ENCODE data around the gene VAV2.
A peak's percentile ranks its signal among the peaks of the same experiment; 100 is the strongest.

Gene VAV2

DNA sequence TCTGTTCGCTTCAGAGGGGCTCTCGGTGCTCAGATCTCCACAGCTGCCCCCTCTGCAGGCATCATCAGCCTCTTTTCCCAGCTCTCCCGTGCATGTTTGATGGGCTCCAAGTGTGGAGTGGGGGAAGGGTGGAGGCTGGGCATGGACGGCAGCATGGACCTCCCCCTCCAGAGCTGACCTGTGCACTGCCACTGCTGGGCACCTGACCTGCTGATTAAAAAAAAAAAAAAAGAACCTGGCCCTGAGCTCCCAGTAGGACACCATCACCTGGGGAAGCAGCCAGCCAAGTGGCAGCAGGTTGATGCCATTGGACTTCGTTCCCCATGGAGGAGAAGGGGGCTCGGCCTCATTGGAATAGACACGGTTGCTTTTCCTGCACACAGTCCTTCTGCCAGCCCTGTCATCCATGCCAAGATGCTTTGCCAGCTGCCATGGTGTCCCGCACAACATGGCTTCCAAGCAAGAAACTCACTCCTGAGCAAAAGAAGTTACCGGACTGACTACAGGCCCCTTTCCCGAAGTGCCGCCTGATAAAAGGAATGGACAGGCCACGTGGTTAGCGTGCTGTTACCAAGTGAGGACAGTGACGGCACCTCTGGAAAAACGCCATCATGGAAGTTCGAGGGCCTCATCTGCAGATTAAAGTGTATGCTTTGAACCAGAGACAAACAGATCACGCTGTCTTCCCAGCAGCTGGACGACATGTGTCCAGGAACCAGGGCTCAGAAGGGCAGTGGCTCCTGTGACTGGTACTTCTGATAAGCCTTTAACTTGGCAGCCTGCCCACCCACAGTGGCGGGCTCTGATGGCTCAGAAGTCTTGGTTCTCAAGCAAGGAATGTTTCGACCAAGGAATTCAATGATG lies 18.4 kb upstream of the VAV2 start:
- DNase-seq (ENCODE audit: low spot score) = no peak
- Histone ChIP-seq H3K18ac (ENCODE audit: low read length) (no peak overlapping the region), H3K79me1 (ENCODE audit: low read depth, low read length) (no peaks in the 10 kb centered on the region), H3K27me3 (ENCODE audit: control insufficient read depth in 3 of 3, insufficient read depth in 3 of 3, low read depth in 1 of 3, low read length in 3 of 3) (no peaks in the 10 kb centered on the region), H2AK5ac (ENCODE audit: low read depth, low read length) (no peak overlapping the region), H3K9ac (ENCODE audit: low read depth, low read length, poor library complexity) (no peak overlapping the region), H3K36me3 (replicated peaks in 1 of 2; ENCODE audit: control insufficient read depth in 2 of 2, insufficient read depth in 2 of 2, low read length in 2 of 2) (no peaks in the 10 kb centered on the region), H4K8ac (ENCODE audit: low read depth, low read length) (no peak overlapping the region), H4K91ac (ENCODE audit: low read depth, low read length, poor library complexity) (no peak overlapping the region), H3K23ac (ENCODE audit: low read depth, low read length, poor library complexity) (no peak overlapping the region), H3K4ac (ENCODE audit: low read length) (no peak overlapping the region), H3K27ac (replicated peaks; ENCODE audit: low read length) (no peak overlapping the region), H2BK12ac (ENCODE audit: low read length) (no peak overlapping the region), H3K14ac (ENCODE audit: low read length) (no peak overlapping the region), H3K4me3 (ENCODE audit: low read length in 2 of 2) (no peak overlapping the region), H2BK5ac (ENCODE audit: low read length) (no peak overlapping the region), H3K4me1 (ENCODE audit: control insufficient read depth in 2 of 2, insufficient read depth in 1 of 2, low read depth in 1 of 2, low read length in 2 of 2) (no peaks in the 10 kb centered on the region), H3K9me3 (replicated peaks in 1 of 2; ENCODE audit: control insufficient read depth in 2 of 2, insufficient read depth in 1 of 2, low read depth in 1 of 2, low read length in 2 of 2) (peaks cover 12 to 14% of the 10 kb centered on the region in 2 donors), H3K4me2 (ENCODE audit: insufficient read depth, low read length, poor library complexity, severe bottlenecking) (no peak overlapping the region), H2BK15ac (ENCODE audit: low read length) (no peak overlapping the region), H2BK120ac (ENCODE audit: low read depth, low read length) (no peak overlapping the region), H2AFZ (ENCODE audit: low read length) (no peak overlapping the region)
- WGBS, 2 donors (ENCODE audit: extremely low coverage in 2 of 2, insufficient read length in 2 of 2, insufficient replicate concordance in 1 of 2) = no CpG with 5 or more reads among the region's 20 CpGs

DNA sequence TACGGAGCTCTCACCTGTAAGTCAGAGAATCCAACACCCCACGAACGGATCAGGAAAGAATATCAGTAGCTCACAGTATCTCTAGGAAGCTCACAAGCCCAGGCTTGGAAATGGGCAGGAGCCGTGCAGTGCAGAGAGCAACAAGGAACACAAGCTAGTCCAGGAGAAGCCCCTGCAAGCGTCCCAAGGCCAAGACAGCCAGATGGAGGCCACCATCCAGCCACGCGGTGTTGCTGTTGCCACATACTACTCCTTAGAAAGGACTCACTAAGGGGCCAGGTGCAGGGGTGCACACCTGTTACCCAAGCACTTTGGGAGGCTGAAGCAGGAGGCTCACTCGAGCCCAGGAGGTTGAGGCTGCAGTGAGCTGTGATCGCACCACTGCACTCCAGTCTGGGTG lies 15.4 kb upstream of the VAV2 start:
- no peak overlapping the region for H3K18ac ChIP-seq (ENCODE audit: low read length)
- H3K79me1 ChIP-seq (ENCODE audit: low read depth, low read length) = no peaks in the 10 kb centered on the region
- no peak overlapping the region for H3K4me3 ChIP-seq (ENCODE audit: low read length in 2 of 2)
- H3K9me3 ChIP-seq (replicated peaks in 1 of 2; ENCODE audit: control insufficient read depth in 2 of 2, insufficient read depth in 1 of 2, low read depth in 1 of 2, low read length in 2 of 2) = peaks cover 5 to 7% of the 10 kb centered on the region in 2 donors
- no peak overlapping the region for H3K4me2 ChIP-seq (ENCODE audit: insufficient read depth, low read length, poor library complexity, severe bottlenecking)
- H2BK120ac ChIP-seq (ENCODE audit: low read depth, low read length) = no peak overlapping the region
- no peak overlapping the region for H4K8ac ChIP-seq (ENCODE audit: low read depth, low read length)
- H3K36me3 ChIP-seq (replicated peaks in 1 of 2; ENCODE audit: control insufficient read depth in 2 of 2, insufficient read depth in 2 of 2, low read length in 2 of 2) = no peaks in the 10 kb centered on the region
- no peak overlapping the region for H3K9ac ChIP-seq (ENCODE audit: low read depth, low read length, poor library complexity)
- no peak for DNase-seq (ENCODE audit: low spot score)
- H2AFZ ChIP-seq (ENCODE audit: low read length) = no peak overlapping the region
- no peak overlapping the region for H3K23ac ChIP-seq (ENCODE audit: low read depth, low read length, poor library complexity)
- no peaks in the 10 kb centered on the region for H3K27me3 ChIP-seq (ENCODE audit: control insufficient read depth in 3 of 3, insufficient read depth in 3 of 3, low read depth in 1 of 3, low read length in 3 of 3)
- no peak overlapping the region for H2AK5ac ChIP-seq (ENCODE audit: low read depth, low read length)
- H3K4me1 ChIP-seq (ENCODE audit: control insufficient read depth in 2 of 2, insufficient read depth in 1 of 2, low read depth in 1 of 2, low read length in 2 of 2) = no peaks in the 10 kb centered on the region
- no peak overlapping the region for H3K14ac ChIP-seq (ENCODE audit: low read length)
- no CpG with 5 or more reads among the region's 9 CpGs for WGBS, 2 donors (ENCODE audit: extremely low coverage in 2 of 2, insufficient read length in 2 of 2, insufficient replicate concordance in 1 of 2)
- H3K4ac ChIP-seq (ENCODE audit: low read length) = no peak overlapping the region
- H3K27ac ChIP-seq (replicated peaks; ENCODE audit: low read length) = no peak overlapping the region
- H2BK5ac ChIP-seq (ENCODE audit: low read length) = no peak overlapping the region
- H2BK15ac ChIP-seq (ENCODE audit: low read length) = no peak overlapping the region
- H2BK12ac ChIP-seq (ENCODE audit: low read length) = no peak overlapping the region
- no peak overlapping the region for H4K91ac ChIP-seq (ENCODE audit: low read depth, low read length, poor library complexity)

DNA sequence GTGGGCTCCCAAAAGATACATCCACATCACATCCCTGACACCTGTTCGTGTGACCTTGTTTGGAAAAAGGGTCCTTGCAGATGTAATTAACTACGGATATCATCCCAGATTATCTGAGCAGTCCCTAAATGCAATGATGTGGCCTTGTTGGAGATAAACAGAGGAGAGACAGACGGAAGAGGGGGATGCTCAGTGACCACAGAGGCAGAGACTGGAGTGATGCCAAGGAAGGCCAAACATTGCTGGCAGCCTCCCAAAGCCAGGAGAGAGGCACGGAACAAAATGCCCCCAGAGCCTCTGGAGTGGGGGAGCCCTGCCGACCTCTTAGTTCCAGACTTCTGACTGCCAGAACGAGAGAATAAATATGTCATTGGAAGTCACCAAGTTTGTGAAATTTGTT lies 15.0 kb upstream of the VAV2 start:
- no peaks in the 10 kb centered on the region for H3K27me3 ChIP-seq (ENCODE audit: control insufficient read depth in 3 of 3, insufficient read depth in 3 of 3, low read depth in 1 of 3, low read length in 3 of 3)
- no peak overlapping the region for H3K23ac ChIP-seq (ENCODE audit: low read depth, low read length, poor library complexity)
- no peak for DNase-seq (ENCODE audit: low spot score)
- no peak overlapping the region for H2BK15ac ChIP-seq (ENCODE audit: low read length)
- no peak overlapping the region for H2BK12ac ChIP-seq (ENCODE audit: low read length)
- no peak overlapping the region for H3K4me3 ChIP-seq (ENCODE audit: low read length in 2 of 2)
- no peak overlapping the region for H4K91ac ChIP-seq (ENCODE audit: low read depth, low read length, poor library complexity)
- no peak overlapping the region for H3K4me2 ChIP-seq (ENCODE audit: insufficient read depth, low read length, poor library complexity, severe bottlenecking)
- no peak overlapping the region for H3K9ac ChIP-seq (ENCODE audit: low read depth, low read length, poor library complexity)
- H2BK120ac ChIP-seq (ENCODE audit: low read depth, low read length) = no peak overlapping the region
- H3K9me3 ChIP-seq (replicated peaks in 1 of 2; ENCODE audit: control insufficient read depth in 2 of 2, insufficient read depth in 1 of 2, low read depth in 1 of 2, low read length in 2 of 2) = peaks cover 5 to 7% of the 10 kb centered on the region in 2 donors
- no peak overlapping the region for H2AFZ ChIP-seq (ENCODE audit: low read length)
- no peak overlapping the region for H3K14ac ChIP-seq (ENCODE audit: low read length)
- H2AK5ac ChIP-seq (ENCODE audit: low read depth, low read length) = no peak overlapping the region
- no peak overlapping the region for H4K8ac ChIP-seq (ENCODE audit: low read depth, low read length)
- H3K18ac ChIP-seq (ENCODE audit: low read length) = no peak overlapping the region
- H3K4ac ChIP-seq (ENCODE audit: low read length) = no peak overlapping the region
- no peak overlapping the region for H3K27ac ChIP-seq (replicated peaks; ENCODE audit: low read length)
- H2BK5ac ChIP-seq (ENCODE audit: low read length) = no peak overlapping the region
- no peaks in the 10 kb centered on the region for H3K36me3 ChIP-seq (replicated peaks in 1 of 2; ENCODE audit: control insufficient read depth in 2 of 2, insufficient read depth in 2 of 2, low read length in 2 of 2)
- no CpG with 5 or more reads among the region's 6 CpGs for WGBS, 2 donors (ENCODE audit: extremely low coverage in 2 of 2, insufficient read length in 2 of 2, insufficient replicate concordance in 1 of 2)
- no peaks in the 10 kb centered on the region for H3K4me1 ChIP-seq (ENCODE audit: control insufficient read depth in 2 of 2, insufficient read depth in 1 of 2, low read depth in 1 of 2, low read length in 2 of 2)
- no peaks in the 10 kb centered on the region for H3K79me1 ChIP-seq (ENCODE audit: low read depth, low read length)

DNA sequence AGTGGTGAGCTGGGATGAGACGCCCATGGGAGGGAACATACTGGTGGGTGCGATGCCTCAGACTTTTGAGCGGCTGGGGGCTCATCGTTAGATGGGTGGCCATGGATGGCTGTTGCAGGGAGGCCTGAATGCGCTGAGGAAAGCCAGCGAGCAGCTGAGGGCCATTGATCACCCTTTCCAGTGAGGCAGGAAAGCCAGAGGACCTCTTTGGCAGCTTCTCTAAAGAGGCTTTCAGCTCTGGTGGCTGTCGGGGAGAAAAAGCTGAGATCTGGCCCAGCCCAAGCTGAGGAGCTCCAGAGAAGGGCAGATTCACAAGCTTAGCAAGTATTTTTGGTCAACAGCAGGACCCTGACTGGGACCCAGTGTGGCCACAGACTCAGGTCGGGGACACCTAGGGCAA lies 13.3 kb upstream of the VAV2 start:
- no peak overlapping the region for H4K91ac ChIP-seq (ENCODE audit: low read depth, low read length, poor library complexity)
- no peak overlapping the region for H3K27ac ChIP-seq (replicated peaks; ENCODE audit: low read length)
- no peak overlapping the region for H2AFZ ChIP-seq (ENCODE audit: low read length)
- H3K9me3 ChIP-seq (replicated peaks in 1 of 2; ENCODE audit: control insufficient read depth in 2 of 2, insufficient read depth in 1 of 2, low read depth in 1 of 2, low read length in 2 of 2) = no peaks in the 10 kb centered on the region
- no peak overlapping the region for H3K14ac ChIP-seq (ENCODE audit: low read length)
- H2BK15ac ChIP-seq (ENCODE audit: low read length) = no peak overlapping the region
- H3K36me3 ChIP-seq (replicated peaks in 1 of 2; ENCODE audit: control insufficient read depth in 2 of 2, insufficient read depth in 2 of 2, low read length in 2 of 2) = no peaks in the 10 kb centered on the region
- peaks cover 3% of the 10 kb centered on the region for H3K79me1 ChIP-seq (ENCODE audit: low read depth, low read length)
- no peaks in the 10 kb centered on the region for H3K4me1 ChIP-seq (ENCODE audit: control insufficient read depth in 2 of 2, insufficient read depth in 1 of 2, low read depth in 1 of 2, low read length in 2 of 2)
- no peak overlapping the region for H2BK12ac ChIP-seq (ENCODE audit: low read length)
- H3K4me2 ChIP-seq (ENCODE audit: insufficient read depth, low read length, poor library complexity, severe bottlenecking) = no peak overlapping the region
- no peak overlapping the region for H3K4me3 ChIP-seq (ENCODE audit: low read length in 2 of 2)
- H2BK5ac ChIP-seq (ENCODE audit: low read length) = peak overlapping the region; percentile 79
- peaks cover 0 to 3% (median 0%) of the 10 kb centered on the region in 3 experiments for H3K27me3 ChIP-seq (ENCODE audit: control insufficient read depth in 3 of 3, insufficient read depth in 3 of 3, low read depth in 1 of 3, low read length in 3 of 3)
- no CpG with 5 or more reads among the region's 8 CpGs for WGBS, 2 donors (ENCODE audit: extremely low coverage in 2 of 2, insufficient read length in 2 of 2, insufficient replicate concordance in 1 of 2)
- H3K9ac ChIP-seq (ENCODE audit: low read depth, low read length, poor library complexity) = no peak overlapping the region
- H4K8ac ChIP-seq (ENCODE audit: low read depth, low read length) = no peak overlapping the region
- H3K23ac ChIP-seq (ENCODE audit: low read depth, low read length, poor library complexity) = no peak overlapping the region
- H3K4ac ChIP-seq (ENCODE audit: low read length) = no peak overlapping the region
- H2BK120ac ChIP-seq (ENCODE audit: low read depth, low read length) = no peak overlapping the region
- H2AK5ac ChIP-seq (ENCODE audit: low read depth, low read length) = peak overlapping the region; percentile 83
- DNase-seq (ENCODE audit: low spot score) = no peak
- no peak overlapping the region for H3K18ac ChIP-seq (ENCODE audit: low read length)

Data from neuronal stem cell (in vitro differentiated cells).